CD14-positive monocyte (primary cell): ENCODE data around the gene ANKRD44. TPM values are rescaled to one million over a fixed set of nuclear protein-coding genes. Genes with fewer than 3 reads are reported as not detected.

ENCODE experiments used
- DNase-seq, 3 donors: peaks; one replicate each; pipeline ENCODE4 v3.0.0-alpha.2; 2011 to 2022
- H2AFZ ChIP-seq: 2 replicates; pipeline ENCODE4 v1.6.0; 2012; ENCODE audit warnings: mild to moderate bottlenecking, low read depth, low read length, inconsistent platforms; ENCODE audit not compliant: insufficient read depth, poor library complexity, severe bottlenecking
- H3K27ac ChIP-seq, 2 donors: 1 replicate in 1 of 2; 2 replicates in 1 of 2; pipeline ENCODE4 v1.5.1; 2012 to 2013; ENCODE audit warnings: low read length in 2 of 2, control low read depth in 1 of 2, inconsistent platforms in 1 of 2, low read depth in 1 of 2, mild to moderate bottlenecking in 1 of 2
- H3K27me3 ChIP-seq, 2 donors: one replicate each; pipeline versions ENCODE4 v1.6.0 to v1.6.1; 2011 to 2013; ENCODE audit warnings: low read length in 2 of 2; ENCODE audit not compliant: control insufficient read depth in 2 of 2, insufficient read depth in 2 of 2
- H3K36me3 ChIP-seq, 2 donors: replicated peaks in 1 of 2; 1 replicate in 1 of 2; 2 replicates in 1 of 2; pipeline versions ENCODE4 v1.5.1 to v1.6.1; 2012 to 2013; ENCODE audit warnings: low read length in 2 of 2, control low read depth in 1 of 2, inconsistent platforms in 1 of 2, mild to moderate bottlenecking in 1 of 2; ENCODE audit not compliant: insufficient read depth in 2 of 2, control insufficient read depth in 1 of 2
- H3K4me1 ChIP-seq, 2 donors: 1 replicate in 1 of 2; 2 replicates in 1 of 2; pipeline versions ENCODE4 v1.5.1 to v1.6.1; 2012 to 2013; ENCODE audit warnings: low read length in 2 of 2, control low read depth in 1 of 2, inconsistent platforms in 1 of 2, mild to moderate bottlenecking in 1 of 2, moderate library complexity in 1 of 2; ENCODE audit not compliant: insufficient read depth in 2 of 2, control insufficient read depth in 1 of 2
- H3K4me2 ChIP-seq: replicated peaks from 2 replicates; pipeline ENCODE3; 2012; ENCODE audit warnings: low read length, moderate library complexity, mild to moderate bottlenecking; ENCODE audit not compliant: poor library complexity, severe bottlenecking; ENCODE audit errors: extremely low read depth
- H3K4me3 ChIP-seq, 3 experiments: fragments of 200-600 bp in 1 of 3; sonication (generic) in 1 of 3; replicated peaks in 1 of 3; 1 replicate in 2 of 3; 2 replicates in 1 of 3; pipeline ENCODE4 v1.5.1; 2011 to 2013; ENCODE audit warnings: low read length in 3 of 3, mild to moderate bottlenecking in 3 of 3, control low read depth in 2 of 3, low read depth in 2 of 3, inconsistent platforms in 1 of 3, moderate library complexity in 1 of 3
- H3K79me2 ChIP-seq: 2 replicates; pipeline ENCODE4 v1.6.0; 2012; ENCODE audit warnings: mild to moderate bottlenecking, control low read depth, inconsistent platforms, low read length, moderate library complexity; ENCODE audit not compliant: insufficient read depth
- H3K9ac ChIP-seq: 2 replicates; pipeline ENCODE4 v1.6.0; 2017; ENCODE audit warnings: low read length, mild to moderate bottlenecking; ENCODE audit not compliant: insufficient read depth, poor library complexity, severe bottlenecking
- H3K9me3 ChIP-seq, 2 donors: replicated peaks in 1 of 2; 1 replicate in 1 of 2; 2 replicates in 1 of 2; pipeline versions ENCODE4 v1.5.1 to v1.6.1; 2012 to 2013; ENCODE audit warnings: low read length in 2 of 2, control low read depth in 1 of 2; ENCODE audit not compliant: control insufficient read depth in 1 of 2, insufficient read depth in 1 of 2
- H4K20me1 ChIP-seq: 2 replicates; pipeline ENCODE4 v1.6.0; 2012; ENCODE audit warnings: mild to moderate bottlenecking, low read length, control low read depth, moderate library complexity; ENCODE audit not compliant: insufficient read depth
- H3K27ac Mint-ChIP-seq, 7 donors: one replicate each; pipeline ENCODE4 v1.8.0; 2020; ENCODE audit warnings: mild to moderate bottlenecking in 7 of 7, mixed read lengths in 7 of 7, moderate library complexity in 6 of 7, inconsistent platforms in 2 of 7
- H3K27me3 Mint-ChIP-seq, 3 donors: one replicate each; pipeline ENCODE4 v1.8.0; 2021 to 2022; ENCODE audit warnings: low read depth in 3 of 3, mild to moderate bottlenecking in 3 of 3, mixed read lengths in 3 of 3, moderate library complexity in 3 of 3, inconsistent platforms in 1 of 3
- H3K36me3 Mint-ChIP-seq, 2 donors: one replicate each; pipeline ENCODE4 v1.8.0; 2020; ENCODE audit warnings: mixed read lengths in 2 of 2, inconsistent platforms in 1 of 2, mild to moderate bottlenecking in 1 of 2
- H3K4me1 Mint-ChIP-seq: one replicate; pipeline ENCODE4 v1.8.0; 2020; ENCODE audit warnings: mild to moderate bottlenecking, mixed read lengths
- H3K4me3 Mint-ChIP-seq, 2 donors: one replicate each; pipeline ENCODE4 v1.8.0; 2020; ENCODE audit warnings: mild to moderate bottlenecking in 2 of 2, mixed read lengths in 2 of 2, moderate library complexity in 1 of 2
- H3K9me3 Mint-ChIP-seq, 7 donors: one replicate each; pipeline ENCODE4 v1.8.0; 2020 to 2022; ENCODE audit warnings: mixed read lengths in 7 of 7, mild to moderate bottlenecking in 6 of 7, moderate library complexity in 6 of 7, inconsistent platforms in 2 of 7
- WGBS: methylation state at CpG from one replicate; pipeline ENCODE4 v1.1.5; 2013; ENCODE audit warnings: missing lambda C conversion rate; ENCODE audit not compliant: insufficient coverage; 5-methylcytosine and 5-hydroxymethylcytosine counted together
- intact Hi-C, 2 donors: fragments of 100-400 bp; cut with micrococcal nuclease; formaldehyde crosslinking; loops; one replicate each; pipeline versions ENCODE4 v1.15.0 to v1.15.1; 2023
- polyA plus RNA-seq, 3 donors: library from polyadenylated mRNA; depleted of rRNA in 1 of 3; unstranded in 2 of 3; stranded (reverse) in 1 of 3; fragments of 300-500 nt in 2 of 3; fragments of >200 nt in 1 of 3; fragmentation: Illumina TruSeq in 2 of 3; gene quantifications; 1 replicate in 2 of 3; 2 replicates in 1 of 3; pipeline ENCODE4 v1.2.3, GENCODE V29; 2012 to 2021
- TF ChIP-seq, protein P1 (sequence below): fragments of 200-600 bp; IDR thresholded peaks from one replicate; pipeline ENCODE4 v1.8.0; 2022; ENCODE audit warnings: antibody characterized with exemption, mild to moderate bottlenecking

Gene ANKRD44
- polyA plus RNA-seq, 3 donors: 55.7 to 91.9 (median 64.9) TPM

DNA sequence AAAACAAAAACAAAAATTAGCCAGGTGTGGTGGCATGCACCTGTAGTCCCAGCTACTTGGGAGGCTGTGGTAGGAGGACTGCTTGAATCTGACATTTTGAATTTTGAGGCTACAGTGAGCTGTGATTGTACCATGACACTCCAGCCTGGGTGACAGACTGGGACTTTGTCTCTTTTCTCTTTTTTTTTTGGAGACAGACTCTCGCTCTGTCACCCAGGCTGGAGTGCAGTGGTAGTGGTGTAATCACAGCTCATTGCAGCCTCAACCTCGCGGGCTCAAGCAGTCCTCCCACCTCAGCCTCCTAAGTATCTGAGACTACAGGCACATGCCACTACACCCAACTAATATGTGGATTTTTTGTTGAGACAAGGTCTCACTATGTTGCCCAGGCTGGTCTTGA is 35.6 kb downstream of the ANKRD44 start:
- intact Hi-C loops: no loop called here
- peaks cover 3 to 11% of the 10 kb centered on the region in 2 donors for H3K36me3 Mint-ChIP-seq
- peaks cover 100% of the 10 kb centered on the region for H3K79me2 ChIP-seq
- no peaks in the 10 kb centered on the region for H3K9me3 ChIP-seq
- H3K36me3 ChIP-seq: no peaks in the 10 kb centered on the region
- H3K4me1 ChIP-seq: peaks cover 33 to 49% of the 10 kb centered on the region in 2 donors
- no peaks in the 10 kb centered on the region for H3K27me3 ChIP-seq
- no peak for DNase-seq
- no peak overlapping the region for H3K4me3 Mint-ChIP-seq
- H3K9me3 Mint-ChIP-seq: no peaks in the 10 kb centered on the region
- H2AFZ ChIP-seq: no peak overlapping the region
- peak overlapping the region in 1 of 2 donors; percentile 50 for H3K27ac ChIP-seq
- no peaks in the 10 kb centered on the region for H3K27me3 Mint-ChIP-seq
- no peak overlapping the region for H3K9ac ChIP-seq
- H3K4me1 Mint-ChIP-seq: peaks cover 60% of the 10 kb centered on the region
- TF ChIP-seq, protein P1, sequence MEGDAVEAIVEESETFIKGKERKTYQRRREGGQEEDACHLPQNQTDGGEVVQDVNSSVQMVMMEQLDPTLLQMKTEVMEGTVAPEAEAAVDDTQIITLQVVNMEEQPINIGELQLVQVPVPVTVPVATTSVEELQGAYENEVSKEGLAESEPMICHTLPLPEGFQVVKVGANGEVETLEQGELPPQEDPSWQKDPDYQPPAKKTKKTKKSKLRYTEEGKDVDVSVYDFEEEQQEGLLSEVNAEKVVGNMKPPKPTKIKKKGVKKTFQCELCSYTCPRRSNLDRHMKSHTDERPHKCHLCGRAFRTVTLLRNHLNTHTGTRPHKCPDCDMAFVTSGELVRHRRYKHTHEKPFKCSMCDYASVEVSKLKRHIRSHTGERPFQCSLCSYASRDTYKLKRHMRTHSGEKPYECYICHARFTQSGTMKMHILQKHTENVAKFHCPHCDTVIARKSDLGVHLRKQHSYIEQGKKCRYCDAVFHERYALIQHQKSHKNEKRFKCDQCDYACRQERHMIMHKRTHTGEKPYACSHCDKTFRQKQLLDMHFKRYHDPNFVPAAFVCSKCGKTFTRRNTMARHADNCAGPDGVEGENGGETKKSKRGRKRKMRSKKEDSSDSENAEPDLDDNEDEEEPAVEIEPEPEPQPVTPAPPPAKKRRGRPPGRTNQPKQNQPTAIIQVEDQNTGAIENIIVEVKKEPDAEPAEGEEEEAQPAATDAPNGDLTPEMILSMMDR: no peak
- no peak overlapping the region for H3K4me2 ChIP-seq
- peaks cover 98% of the 10 kb centered on the region for H4K20me1 ChIP-seq
- no peak overlapping the region for H3K4me3 ChIP-seq
- no CpG with 5 or more reads among the region's 3 CpGs for WGBS
- H3K27ac Mint-ChIP-seq: peak overlapping the region in 3 of 7 donors; percentile 20 to 55 (median 37)

DNA sequence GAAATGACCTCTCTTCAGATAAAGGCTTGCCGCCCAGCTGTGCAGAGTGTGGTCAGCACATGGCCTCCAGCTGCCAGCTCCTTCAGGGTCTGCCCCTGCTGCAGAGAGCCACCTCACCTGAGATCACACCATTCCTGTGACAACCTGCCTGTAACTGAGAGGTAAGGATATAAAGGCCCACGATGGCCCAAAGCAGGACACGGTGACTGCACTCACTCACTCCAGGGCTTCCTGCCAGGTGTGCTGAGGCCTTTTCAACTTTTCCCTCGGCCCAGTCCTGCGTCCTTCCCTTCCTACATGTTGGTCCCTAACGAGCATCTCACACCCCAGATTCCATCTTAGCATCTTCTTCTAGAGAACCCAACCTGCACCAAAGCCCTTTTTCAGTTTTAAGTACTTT is 36.2 kb downstream of the ANKRD44 start:
- H3K9ac ChIP-seq: no peak overlapping the region
- peak overlapping the region in 1 of 2 donors; percentile 50 for H3K27ac ChIP-seq
- peak overlapping the region in 1 of 7 donors; percentile 52 for H3K27ac Mint-ChIP-seq
- H3K36me3 Mint-ChIP-seq: peaks cover 2 to 11% of the 10 kb centered on the region in 2 donors
- no peak overlapping the region for H3K4me3 Mint-ChIP-seq
- no peaks in the 10 kb centered on the region for H3K27me3 Mint-ChIP-seq
- H3K4me1 Mint-ChIP-seq: peaks cover 60% of the 10 kb centered on the region
- H2AFZ ChIP-seq: no peak overlapping the region
- H3K79me2 ChIP-seq: peaks cover 100% of the 10 kb centered on the region
- peaks cover 98% of the 10 kb centered on the region for H4K20me1 ChIP-seq
- TF ChIP-seq, protein P1: no peak
- H3K27me3 ChIP-seq: no peaks in the 10 kb centered on the region
- peaks cover 31 to 46% of the 10 kb centered on the region in 2 donors for H3K4me1 ChIP-seq
- 67% methylated on average over 3 of the region's 6 CpGs for WGBS
- H3K36me3 ChIP-seq: no peaks in the 10 kb centered on the region
- no peak overlapping the region for H3K4me2 ChIP-seq
- no peak for DNase-seq
- no peaks in the 10 kb centered on the region for H3K9me3 ChIP-seq
- intact Hi-C loops: no loop called here
- no peaks in the 10 kb centered on the region for H3K9me3 Mint-ChIP-seq
- no peak overlapping the region for H3K4me3 ChIP-seq
